NCI-H2107 treated with DMSO at 0.1 percent for 48 hours (cell line): ENCODE data around the gene UGT1A8.
"Not testable (repeated sequence)": the region's sequence is repeated elsewhere in the genome, so short reads cannot be mapped to it uniquely, and the experiment has no call there.

Source experiments
- DNase-seq: peaks from one replicate; lab custom pipeline; 2025; ENCODE audit not compliant: unreplicated experiment; lab: John Stamatoyannopoulos, UW

Gene UGT1A8

GRCh38 chr2:233638836-233639235, 21.4 kb downstream of the UGT1A8 start:
- no peak for DNase-seq

- DNase-seq: no peak
These were observed 22.4 kb downstream of the UGT1A8 start for GRCh38 chr2:233639860-233640259.

GRCh38 chr2:233643128-233643527, 25.7 kb downstream of the UGT1A8 start:
- DNase-seq: no peak

GRCh38 chr2:233646033-233646432, 28.6 kb downstream of the UGT1A8 start:
- not testable (repeated sequence) for DNase-seq

- DNase-seq: no peak
These were observed 33.5 kb downstream of the UGT1A8 start for GRCh38 chr2:233650981-233651380.

GRCh38 chr2:233651430-233651829, 34.0 kb downstream of the UGT1A8 start:
- DNase-seq: no peak

- no peak for DNase-seq
These were observed 37.1 kb downstream of the UGT1A8 start for GRCh38 chr2:233654501-233654900.

GRCh38 chr2:233655043-233655442, 37.6 kb downstream of the UGT1A8 start:
- no peak for DNase-seq

- DNase-seq: not testable (repeated sequence)
These were observed 38.5 kb downstream of the UGT1A8 start for GRCh38 chr2:233655943-233656342.

GRCh38 chr2:233656443-233656842, 39.0 kb downstream of the UGT1A8 start:
- no peak for DNase-seq

GRCh38 chr2:233658610-233659009, 41.2 kb downstream of the UGT1A8 start:
- DNase-seq: no peak

GRCh38 chr2:233663911-233664310, 46.5 kb downstream of the UGT1A8 start:
- no peak for DNase-seq

GRCh38 chr2:233668605-233669260, 51.3 kb downstream of the UGT1A8 start:
- DNase-seq: no peak

GRCh38 chr2:233671290-233672161, 54.1 kb downstream of the UGT1A8 start, which contains the start of gene UGT1A9:
Gene UGT1A9 (plus strand): TSS chr2:233671898. CDS start chr2:233671935, 37 bp downstream.
- no peak for DNase-seq

GRCh38 chr2:233672886-233673285, 55.5 kb downstream of the UGT1A8 start:
- no peak for DNase-seq

- no peak for DNase-seq
These were observed 56.5 kb downstream of the UGT1A8 start for GRCh38 chr2:233673896-233674295.

- no peak for DNase-seq
These were observed 56.9 kb downstream of the UGT1A8 start for GRCh38 chr2:233674314-233674713.

- no peak for DNase-seq
These were observed 57.6 kb downstream of the UGT1A8 start for GRCh38 chr2:233674995-233675394.

GRCh38 chr2:233676046-233676445, 58.6 kb downstream of the UGT1A8 start:
- DNase-seq: no peak

GRCh38 chr2:233679196-233679595, 61.8 kb downstream of the UGT1A8 start:
- no peak for DNase-seq

GRCh38 chr2:233680361-233681045, 63.1 kb downstream of the UGT1A8 start:
- DNase-seq: no peak
